Ishikawa (cell line): ENCODE measurements around the gene BDKRB2.

Experiments
- CEBPB ChIP-seq: IDR thresholded peaks from 2 replicates; pipeline ENCODE4 v1.6.1; 2012
- CREB1 ChIP-seq: IDR thresholded peaks from 2 replicates; pipeline ENCODE4 v1.6.1; 2012; ENCODE audit warnings: low read depth
- EGR1 ChIP-seq: IDR thresholded peaks from 2 replicates; pipeline ENCODE4 v1.6.1; 2012
- EP300 ChIP-seq: IDR thresholded peaks from 2 replicates; pipeline ENCODE4 v1.6.1; 2012; ENCODE audit warnings: borderline replicate concordance
- FOXM1 ChIP-seq: IDR thresholded peaks from 2 replicates; pipeline ENCODE4 v1.6.1; 2012; ENCODE audit warnings: low read depth, borderline replicate concordance
- NFIC ChIP-seq: IDR thresholded peaks from 2 replicates; pipeline ENCODE4 v1.6.1; 2012
- RAD21 ChIP-seq: IDR thresholded peaks from 2 replicates; pipeline ENCODE4 v1.6.1; 2012; ENCODE audit warnings: low read depth
- TAF1 ChIP-seq: IDR thresholded peaks from 2 replicates; pipeline ENCODE4 v1.6.1; 2012; ENCODE audit warnings: low read depth, mild to moderate bottlenecking
- TCF12 ChIP-seq: IDR thresholded peaks from 2 replicates; pipeline ENCODE4 v1.6.1; 2012; ENCODE audit warnings: low read depth
- TEAD4 ChIP-seq: IDR thresholded peaks from 2 replicates; pipeline ENCODE4 v1.6.1; 2012
- YY1 ChIP-seq: IDR thresholded peaks from 2 replicates; pipeline ENCODE4 v1.6.1; 2012; ENCODE audit warnings: low read depth
- ZBTB7A ChIP-seq: IDR thresholded peaks from 2 replicates; pipeline ENCODE4 v1.6.1; 2012; ENCODE audit warnings: low read depth
- TF ChIP-seq, protein P1 (sequence below): IDR thresholded peaks from 2 replicates; pipeline ENCODE4 v1.6.1; 2012
- TF ChIP-seq, protein P2 (sequence below): IDR thresholded peaks from 2 replicates; pipeline ENCODE4 v1.6.1; 2012; ENCODE audit warnings: low read depth, mild to moderate bottlenecking
- TF ChIP-seq, protein P3 (sequence below): IDR thresholded peaks from 2 replicates; pipeline ENCODE4 v1.6.1; 2012

Gene BDKRB2

DNA sequence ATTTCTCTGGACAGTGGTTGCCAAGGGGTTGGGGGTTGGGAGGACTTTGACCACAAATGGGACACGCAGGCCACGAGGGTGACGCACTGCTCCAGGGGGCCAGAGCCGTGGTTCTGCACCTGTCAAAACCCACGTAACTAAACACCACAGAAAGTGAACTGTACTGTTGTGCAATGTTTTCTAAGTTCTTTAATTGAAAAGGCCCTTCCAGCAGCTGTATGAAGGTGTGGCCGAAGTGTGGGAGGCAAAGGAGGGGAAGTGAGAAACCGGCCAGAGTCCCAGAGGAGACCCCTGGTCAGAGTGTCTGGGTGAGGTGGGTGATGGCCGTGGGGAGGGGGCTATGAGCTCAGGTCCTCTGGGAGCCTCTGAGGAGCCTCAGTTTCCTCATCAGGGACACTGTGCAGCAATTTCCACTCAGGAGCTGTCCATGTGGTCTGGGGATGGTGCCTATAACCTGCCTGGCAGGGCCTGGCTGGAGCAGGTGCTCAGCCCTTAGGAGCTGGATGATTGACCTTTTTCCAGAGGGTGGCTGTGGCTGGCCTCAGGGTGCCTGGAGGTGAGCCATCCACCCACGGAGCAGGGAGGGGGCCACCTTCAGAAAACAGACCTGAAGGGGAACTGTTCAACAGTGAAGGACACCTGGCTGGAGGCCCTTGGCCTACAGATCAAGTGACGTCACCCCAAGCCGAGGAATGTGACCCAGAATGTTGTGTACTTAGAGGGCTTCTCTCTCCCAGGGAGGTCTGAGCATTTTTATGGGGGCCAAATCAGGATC is 9.8 kb upstream of the BDKRB2 start:
- TF ChIP-seq FOXM1 (no peak), CREB1 (no peak), TEAD4 (no peak), YY1 (no peak), EP300 (no peak), TAF1 (no peak), ZBTB7A (no peak), EGR1 (no peak), NFIC (no peak), TCF12 (no peak), RAD21 (no peak), CEBPB (no peak)
- TF ChIP-seq, protein P1, sequence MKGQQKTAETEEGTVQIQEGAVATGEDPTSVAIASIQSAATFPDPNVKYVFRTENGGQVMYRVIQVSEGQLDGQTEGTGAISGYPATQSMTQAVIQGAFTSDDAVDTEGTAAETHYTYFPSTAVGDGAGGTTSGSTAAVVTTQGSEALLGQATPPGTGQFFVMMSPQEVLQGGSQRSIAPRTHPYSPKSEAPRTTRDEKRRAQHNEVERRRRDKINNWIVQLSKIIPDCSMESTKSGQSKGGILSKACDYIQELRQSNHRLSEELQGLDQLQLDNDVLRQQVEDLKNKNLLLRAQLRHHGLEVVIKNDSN: no peak
- TF ChIP-seq, protein P2, sequence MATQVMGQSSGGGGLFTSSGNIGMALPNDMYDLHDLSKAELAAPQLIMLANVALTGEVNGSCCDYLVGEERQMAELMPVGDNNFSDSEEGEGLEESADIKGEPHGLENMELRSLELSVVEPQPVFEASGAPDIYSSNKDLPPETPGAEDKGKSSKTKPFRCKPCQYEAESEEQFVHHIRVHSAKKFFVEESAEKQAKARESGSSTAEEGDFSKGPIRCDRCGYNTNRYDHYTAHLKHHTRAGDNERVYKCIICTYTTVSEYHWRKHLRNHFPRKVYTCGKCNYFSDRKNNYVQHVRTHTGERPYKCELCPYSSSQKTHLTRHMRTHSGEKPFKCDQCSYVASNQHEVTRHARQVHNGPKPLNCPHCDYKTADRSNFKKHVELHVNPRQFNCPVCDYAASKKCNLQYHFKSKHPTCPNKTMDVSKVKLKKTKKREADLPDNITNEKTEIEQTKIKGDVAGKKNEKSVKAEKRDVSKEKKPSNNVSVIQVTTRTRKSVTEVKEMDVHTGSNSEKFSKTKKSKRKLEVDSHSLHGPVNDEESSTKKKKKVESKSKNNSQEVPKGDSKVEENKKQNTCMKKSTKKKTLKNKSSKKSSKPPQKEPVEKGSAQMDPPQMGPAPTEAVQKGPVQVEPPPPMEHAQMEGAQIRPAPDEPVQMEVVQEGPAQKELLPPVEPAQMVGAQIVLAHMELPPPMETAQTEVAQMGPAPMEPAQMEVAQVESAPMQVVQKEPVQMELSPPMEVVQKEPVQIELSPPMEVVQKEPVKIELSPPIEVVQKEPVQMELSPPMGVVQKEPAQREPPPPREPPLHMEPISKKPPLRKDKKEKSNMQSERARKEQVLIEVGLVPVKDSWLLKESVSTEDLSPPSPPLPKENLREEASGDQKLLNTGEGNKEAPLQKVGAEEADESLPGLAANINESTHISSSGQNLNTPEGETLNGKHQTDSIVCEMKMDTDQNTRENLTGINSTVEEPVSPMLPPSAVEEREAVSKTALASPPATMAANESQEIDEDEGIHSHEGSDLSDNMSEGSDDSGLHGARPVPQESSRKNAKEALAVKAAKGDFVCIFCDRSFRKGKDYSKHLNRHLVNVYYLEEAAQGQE: no peak
- TF ChIP-seq, protein P3, sequence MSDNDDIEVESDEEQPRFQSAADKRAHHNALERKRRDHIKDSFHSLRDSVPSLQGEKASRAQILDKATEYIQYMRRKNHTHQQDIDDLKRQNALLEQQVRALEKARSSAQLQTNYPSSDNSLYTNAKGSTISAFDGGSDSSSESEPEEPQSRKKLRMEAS: no peak

DNA sequence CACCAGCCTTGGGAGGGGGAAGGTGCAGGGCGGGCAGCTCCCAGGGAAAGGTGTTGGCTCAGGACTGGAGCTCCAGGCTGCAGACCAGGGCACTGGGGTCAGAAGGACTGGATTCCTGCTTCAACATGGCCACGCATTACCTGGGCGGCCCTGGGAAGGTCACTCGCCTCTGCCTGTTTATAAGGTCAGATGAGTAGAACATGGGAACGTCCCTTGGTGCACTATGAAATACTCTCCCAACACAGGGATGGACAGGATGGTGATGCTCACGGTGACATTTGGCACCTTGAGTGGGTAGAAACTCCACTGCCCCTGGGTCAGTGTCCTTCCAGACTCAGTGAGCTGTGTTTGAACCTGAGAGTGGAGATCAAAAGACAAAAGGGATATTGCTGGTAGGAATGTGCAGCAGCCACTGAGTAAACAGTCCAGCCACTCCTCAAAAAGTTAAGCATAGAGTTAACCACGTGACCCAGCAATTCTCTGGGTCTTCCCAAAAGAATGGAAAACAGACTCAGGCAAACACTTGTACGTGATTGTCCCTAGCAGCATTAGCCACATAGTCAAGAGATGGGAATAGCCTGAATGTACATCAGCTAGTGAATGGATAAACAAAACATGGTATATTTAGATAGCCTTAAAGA is 9.1 kb upstream of the BDKRB2 start:
- no peak for TF ChIP-seq CEBPB
- TF ChIP-seq ZBTB7A: no peak
- no peak for TF ChIP-seq NFIC
- TF ChIP-seq TEAD4: no peak
- TF ChIP-seq TCF12: no peak
- no peak for TF ChIP-seq FOXM1
- TF ChIP-seq, protein P3: no peak
- no peak for TF ChIP-seq YY1
- TF ChIP-seq, protein P1: no peak
- TF ChIP-seq, protein P2: no peak
- TF ChIP-seq RAD21: no peak
- TF ChIP-seq CREB1: no peak

DNA sequence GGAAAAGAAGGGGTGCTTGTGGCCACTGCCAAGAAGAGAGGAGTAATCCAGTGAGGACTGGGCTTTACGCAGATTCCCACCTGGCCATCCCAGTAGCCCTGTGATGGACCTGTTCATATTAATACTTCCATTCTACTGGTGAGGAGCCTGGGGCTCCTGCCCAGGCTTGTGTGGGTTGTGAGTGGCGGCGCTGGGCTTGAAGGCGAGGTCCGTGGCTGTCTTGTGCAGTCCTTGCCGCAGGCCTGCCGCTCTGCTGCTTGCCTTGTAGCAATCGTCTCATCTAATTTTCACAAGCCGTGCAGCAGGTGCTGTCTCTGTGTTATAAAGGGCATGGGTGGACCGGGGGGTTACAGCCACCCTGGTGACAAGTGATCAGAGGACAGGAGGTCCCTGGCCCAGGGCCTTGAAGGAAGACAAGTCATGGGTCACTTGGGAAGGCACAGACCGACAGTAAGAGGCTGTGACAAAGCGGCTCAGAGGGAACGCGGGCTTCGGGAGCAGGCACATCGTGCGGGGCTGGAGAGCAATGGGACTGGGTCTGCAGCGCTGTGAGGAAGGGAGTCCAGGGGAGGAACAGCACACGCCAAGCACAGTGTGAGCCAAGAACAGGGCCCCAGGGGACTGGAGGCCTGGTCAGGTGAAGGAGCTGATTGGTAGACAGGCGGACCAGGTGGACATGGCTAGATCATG is 7.3 kb upstream of the BDKRB2 start:
- TF ChIP-seq TEAD4 (no peak), TAF1 (no peak), NFIC (no peak), CREB1 (no peak), FOXM1 (no peak), TCF12 (no peak), RAD21 (no peak), EGR1 (no peak), CEBPB (no peak), YY1 (no peak), ZBTB7A (no peak), EP300 (no peak)
- TF ChIP-seq, protein P3: no peak
- TF ChIP-seq, protein P1: no peak
- TF ChIP-seq, protein P2: no peak
